NCI-H2107 treated with DMSO at 0.1 percent for 48 hours (cell line): Measurements from ENCODE around the gene PAGE3.

ENCODE experiments used
- DNase-seq: peaks from one replicate; lab custom pipeline; 2025; ENCODE audit not compliant: unreplicated experiment; lab: John Stamatoyannopoulos, UW

The PAGE3 gene

GRCh38 chrX:55264816-55265215 lies at the start of gene PAGE3:
TSS of gene PAGE3 (minus strand) at chrX:55264916. CDS start at chrX:55263903, 1,013 bp downstream.
- no peak for DNase-seq

GRCh38 chrX:55312655-55313054 lies 47.9 kb upstream of the PAGE3 start:
- DNase-seq: no peak

- no peak for DNase-seq
These were observed 26.2 kb upstream of the PAGE3 start for GRCh38 chrX:55290963-55291362.

- DNase-seq: no peak
These were observed 15.1 kb upstream of the PAGE3 start for GRCh38 chrX:55279832-55280231.

- DNase-seq: no peak
These were observed 3.9 kb downstream of the PAGE3 start for GRCh38 chrX:55260806-55261205.

- DNase-seq: no peak
These were observed 11.2 kb downstream of the PAGE3 start for GRCh38 chrX:55253528-55253927.

GRCh38 chrX:55240788-55241340 lies 23.9 kb downstream of the PAGE3 start:
- no peak for DNase-seq

GRCh38 chrX:55220119-55220794 lies 44.5 kb downstream of the PAGE3 start, which contains the start of gene PAGE5:
TSS of gene PAGE5 (plus strand) at chrX:55220346. CDS start at chrX:55221383, 1,037 bp downstream.
- no peak for DNase-seq

GRCh38 chrX:55213381-55213780 lies 51.3 kb downstream of the PAGE3 start:
- DNase-seq: no peak

GRCh38 chrX:55210931-55211677 lies 53.6 kb downstream of the PAGE3 start:
- DNase-seq: no peak
